SK-N-MC (cell line): Measurements from ENCODE around the gene LSAMP.

Experiments used
- EZH2 ChIP-seq: fragments of 200-600 bp; sonication (generic); IDR thresholded peaks from one replicate; pipeline ENCODE4 v1.6.1; 2017; ENCODE audit warnings: antibody characterized with exemption
- POLR2AphosphoS5 ChIP-seq: IDR thresholded peaks from 2 replicates; pipeline ENCODE4 v1.6.1; 2012; ENCODE audit warnings: mild to moderate bottlenecking, low read depth, low read length, borderline replicate concordance

DNA sequence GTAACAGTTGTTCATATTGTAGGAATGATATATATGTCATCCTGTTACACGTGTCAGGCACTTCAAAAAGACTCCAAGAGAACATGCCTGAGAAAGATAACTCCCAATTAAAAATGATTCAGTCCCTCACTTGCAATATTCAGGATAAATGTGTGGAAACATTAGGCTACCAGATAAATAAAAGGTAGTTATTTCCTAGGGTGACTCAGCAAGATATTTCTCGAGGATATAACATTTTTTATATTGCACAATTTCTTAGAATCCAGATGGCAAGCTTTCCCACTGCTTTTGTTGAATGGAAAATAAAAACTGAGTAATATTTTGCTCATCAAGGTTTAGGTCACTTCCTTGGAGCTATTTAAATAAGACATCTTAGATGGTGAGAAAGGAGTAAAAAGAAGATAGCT, 640.6 kb downstream of the LSAMP start:
- TF ChIP-seq EZH2: no peak
- no peak for TF ChIP-seq POLR2AphosphoS5
